Heart left ventricle (tissue), 13 donors: Measurements from ENCODE around the gene OSBP2.

Source experiments
- POLR2A ChIP-seq, 2 donors: fragments of 450-650 bp; IDR thresholded peaks; one replicate each; pipeline ENCODE4 v1.6.1; 2017; ENCODE audit warnings: antibody characterized with exemption in 2 of 2, mild to moderate bottlenecking in 2 of 2, moderate library complexity in 2 of 2
- TF ChIP-seq, protein P1 (sequence below), 12 donors: fragments of 200-600 bp; sonication (generic) in 4 of 12; IDR thresholded peaks; one replicate each; pipeline versions ENCODE4 v1.5.0 to v1.8.0; 2018 to 2022; ENCODE audit warnings: antibody characterized with exemption in 12 of 12, mild to moderate bottlenecking in 5 of 12
- donor health status: ischemic (EF 13 %, LVEDD 7.1; RV severe dilation, severe dysfunction).
- donor health status: DM: no; HTN: yes; CAD: no.
- donor health status: DM: no; HTN: no; CAD: no.
- donor health status: ischemic (EF 25% LVEDD 6.9; RV normal size, moderate dysfunction).
- donor health status: ischemic (EF 25% LVEDD 5.7; RV mildly dilated, moderate dysfunction).
- donor health status: ischemic (EF 35%, LVEDD 5.7; RV mildly dilated, moderate dysfunction).
- donor health status: nonischemic (EF 11% LVEDD 7.7; RV severe dilation, severe dysfunction).
- donor health status: DM: yes; HTN: yes; CAD: no.
- donor health status: PGD.
- donor health status: ischemic (EF 29% LVEDD 5.4; RV normal size, mild dysfunction).
- donor health status: nonischemic (EF 23%, LVEDD 6.1; RV moderate dilation, normal function).

DNA sequence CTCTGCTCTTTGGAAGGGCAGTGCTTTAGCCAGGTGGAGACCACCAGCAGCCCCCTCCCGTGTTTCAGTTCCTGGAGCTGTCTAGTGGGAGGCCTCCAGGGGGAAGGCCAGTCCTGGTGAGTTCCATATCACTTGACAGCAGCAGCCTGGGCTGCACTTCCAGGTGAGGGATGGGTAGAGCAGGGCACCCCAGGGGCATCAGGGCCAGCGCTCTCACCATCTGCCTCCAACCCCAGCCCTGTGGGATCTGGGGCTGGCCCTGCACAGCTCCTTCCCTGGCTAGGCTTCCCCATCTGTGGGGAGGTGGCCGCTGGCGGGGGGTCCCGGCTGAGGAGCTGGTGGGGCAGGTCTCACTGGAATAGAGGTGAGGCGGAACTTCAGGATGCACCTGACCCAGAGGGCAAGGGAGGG lies 213.4 kb downstream of the OSBP2 start:
- TF ChIP-seq, protein P1, sequence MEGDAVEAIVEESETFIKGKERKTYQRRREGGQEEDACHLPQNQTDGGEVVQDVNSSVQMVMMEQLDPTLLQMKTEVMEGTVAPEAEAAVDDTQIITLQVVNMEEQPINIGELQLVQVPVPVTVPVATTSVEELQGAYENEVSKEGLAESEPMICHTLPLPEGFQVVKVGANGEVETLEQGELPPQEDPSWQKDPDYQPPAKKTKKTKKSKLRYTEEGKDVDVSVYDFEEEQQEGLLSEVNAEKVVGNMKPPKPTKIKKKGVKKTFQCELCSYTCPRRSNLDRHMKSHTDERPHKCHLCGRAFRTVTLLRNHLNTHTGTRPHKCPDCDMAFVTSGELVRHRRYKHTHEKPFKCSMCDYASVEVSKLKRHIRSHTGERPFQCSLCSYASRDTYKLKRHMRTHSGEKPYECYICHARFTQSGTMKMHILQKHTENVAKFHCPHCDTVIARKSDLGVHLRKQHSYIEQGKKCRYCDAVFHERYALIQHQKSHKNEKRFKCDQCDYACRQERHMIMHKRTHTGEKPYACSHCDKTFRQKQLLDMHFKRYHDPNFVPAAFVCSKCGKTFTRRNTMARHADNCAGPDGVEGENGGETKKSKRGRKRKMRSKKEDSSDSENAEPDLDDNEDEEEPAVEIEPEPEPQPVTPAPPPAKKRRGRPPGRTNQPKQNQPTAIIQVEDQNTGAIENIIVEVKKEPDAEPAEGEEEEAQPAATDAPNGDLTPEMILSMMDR (IDR thresholded peaks at IDR 0.05), result no peak
- no peak for TF ChIP-seq POLR2A (IDR thresholded peaks at IDR 0.05)
